Muscle layer of duodenum (tissue), 2 donors: Measurements from ENCODE around the gene FBXW4.

Source experiments
- H3K27ac ChIP-seq: one replicate; pipeline ENCODE4 v1.7.0; 2013; ENCODE audit warnings: mild to moderate bottlenecking, low read length
- H3K27me3 ChIP-seq: one replicate; pipeline ENCODE4 v1.7.0; 2013; ENCODE audit warnings: low read depth, mild to moderate bottlenecking, control low read depth, low read length
- H3K36me3 ChIP-seq, 2 donors: one replicate each; pipeline ENCODE4 v1.7.0; 2013; ENCODE audit warnings: low read length in 2 of 2, control low read depth in 1 of 2, mild to moderate bottlenecking in 1 of 2; ENCODE audit not compliant: insufficient read depth in 2 of 2, control insufficient read depth in 1 of 2
- H3K4me1 ChIP-seq, 2 donors: one replicate each; pipeline ENCODE4 v1.7.0; 2013; ENCODE audit warnings: low read length in 2 of 2, mild to moderate bottlenecking in 2 of 2, control low read depth in 1 of 2, moderate library complexity in 1 of 2; ENCODE audit not compliant: insufficient read depth in 2 of 2, control insufficient read depth in 1 of 2
- H3K4me3 ChIP-seq, 2 donors: one replicate each; pipeline ENCODE4 v1.7.0; 2013; ENCODE audit warnings: low read length in 2 of 2, low read depth in 1 of 2, mild to moderate bottlenecking in 1 of 2
- H3K9me3 ChIP-seq, 2 donors: one replicate each; pipeline ENCODE4 v1.7.0; 2013; ENCODE audit warnings: low read length in 2 of 2, control low read depth in 1 of 2, mild to moderate bottlenecking in 1 of 2; ENCODE audit not compliant: control insufficient read depth in 1 of 2
- donor health status: healthy.

The FBXW4 gene

GRCh38 chr10:101578192-101578591 lies 116.8 kb downstream of the FBXW4 start:
- Histone ChIP-seq H3K27ac (no peak overlapping the region), H3K9me3 (peaks cover under 1% of the 10 kb centered on the region in 2 donors), H3K4me3 (no peak overlapping the region), H3K36me3 (peaks cover 17 to 42% of the 10 kb centered on the region in 2 donors), H3K27me3 (no peaks in the 10 kb centered on the region), H3K4me1 (no peaks in the 10 kb centered on the region)

DNA sequence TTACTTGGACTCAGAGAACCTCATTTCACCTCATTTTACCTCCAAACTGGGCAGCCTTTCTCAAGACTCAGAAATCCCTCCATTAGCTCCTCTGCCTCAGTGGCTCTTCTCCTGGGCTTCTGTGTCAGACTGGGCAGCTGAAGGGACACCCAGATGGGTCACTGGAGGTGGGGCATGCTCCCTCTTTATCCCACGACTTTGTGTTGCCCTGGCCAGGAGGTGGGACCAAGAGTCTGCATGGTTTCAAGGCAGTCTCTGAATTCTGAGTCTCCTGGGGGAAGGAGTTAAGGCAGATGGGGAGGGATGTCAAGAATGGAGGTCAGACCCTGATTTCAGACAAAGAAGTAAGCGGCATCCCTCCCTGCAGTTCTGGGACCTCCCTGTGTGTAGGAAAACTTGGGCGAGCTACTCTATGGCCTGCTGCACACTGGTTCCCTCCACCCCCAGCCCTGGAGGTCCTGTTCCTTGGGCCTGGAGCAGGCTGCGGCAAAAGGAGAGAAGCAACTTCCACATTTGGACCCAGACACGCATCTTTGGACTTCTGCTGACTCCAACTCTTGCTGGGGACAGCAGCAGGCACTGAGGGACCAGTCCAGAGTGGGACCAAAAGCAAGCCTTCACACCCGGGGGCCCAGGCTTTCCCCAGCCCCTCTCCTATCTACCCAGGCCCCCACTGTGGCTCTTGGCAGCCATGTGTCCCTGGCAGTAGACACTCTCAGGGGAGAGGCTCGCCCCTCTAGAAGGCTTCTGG lies 117.7 kb downstream of the FBXW4 start:
- Histone ChIP-seq H3K9me3 (peaks cover 7% of the 10 kb centered on the region in 2 donors), H3K4me3 (no peak overlapping the region), H3K27ac (no peak overlapping the region), H3K27me3 (no peaks in the 10 kb centered on the region), H3K36me3 (peaks cover 10 to 38% of the 10 kb centered on the region in 2 donors), H3K4me1 (no peaks in the 10 kb centered on the region)

DNA sequence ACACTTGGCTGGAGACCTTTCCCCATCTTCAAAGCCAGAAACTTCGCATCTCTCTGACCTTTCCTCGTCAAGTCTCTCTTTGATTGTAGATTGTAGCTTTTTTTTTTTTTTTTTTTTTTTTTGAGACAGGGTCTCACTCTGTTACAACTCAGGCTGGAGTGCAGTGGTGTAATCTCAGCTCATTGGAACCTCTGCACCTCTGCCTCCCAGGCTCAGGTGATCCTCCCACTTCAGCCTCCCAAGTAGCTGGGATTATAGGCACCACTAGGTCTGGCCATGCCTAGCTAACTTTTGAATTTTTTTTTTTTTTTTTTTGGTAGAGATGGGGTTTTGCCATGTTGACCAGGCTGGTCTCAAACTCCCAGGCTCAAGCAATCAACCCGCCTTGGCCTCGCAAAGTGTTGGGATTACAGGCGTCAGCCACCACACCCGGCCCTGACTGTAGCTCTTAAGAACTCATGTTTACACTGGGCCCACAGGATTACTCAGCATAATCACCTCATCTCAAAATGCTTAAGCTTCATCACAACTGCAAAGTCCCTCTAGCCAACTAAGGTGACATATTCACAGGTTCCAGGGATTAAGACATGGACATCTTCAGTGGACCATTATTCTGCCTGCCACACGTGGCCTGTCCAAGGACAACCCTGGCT lies 118.6 kb downstream of the FBXW4 start:
- H3K27me3 ChIP-seq: no peaks in the 10 kb centered on the region
- H3K27ac ChIP-seq: no peak overlapping the region
- H3K36me3 ChIP-seq: peaks cover 7 to 38% of the 10 kb centered on the region in 2 donors
- peaks cover 7% of the 10 kb centered on the region in 2 donors for H3K9me3 ChIP-seq
- no peak overlapping the region for H3K4me3 ChIP-seq
- no peaks in the 10 kb centered on the region for H3K4me1 ChIP-seq

GRCh38 chr10:101575580-101576210 lies 119.3 kb downstream of the FBXW4 start:
- Histone ChIP-seq H3K4me3 (no peak overlapping the region), H3K4me1 (peaks cover 0 to 3% of the 10 kb centered on the region in 2 donors), H3K9me3 (peaks cover 7% of the 10 kb centered on the region in 2 donors), H3K27ac (no peak overlapping the region), H3K36me3 (peaks cover 5 to 34% of the 10 kb centered on the region in 2 donors), H3K27me3 (no peaks in the 10 kb centered on the region)

DNA sequence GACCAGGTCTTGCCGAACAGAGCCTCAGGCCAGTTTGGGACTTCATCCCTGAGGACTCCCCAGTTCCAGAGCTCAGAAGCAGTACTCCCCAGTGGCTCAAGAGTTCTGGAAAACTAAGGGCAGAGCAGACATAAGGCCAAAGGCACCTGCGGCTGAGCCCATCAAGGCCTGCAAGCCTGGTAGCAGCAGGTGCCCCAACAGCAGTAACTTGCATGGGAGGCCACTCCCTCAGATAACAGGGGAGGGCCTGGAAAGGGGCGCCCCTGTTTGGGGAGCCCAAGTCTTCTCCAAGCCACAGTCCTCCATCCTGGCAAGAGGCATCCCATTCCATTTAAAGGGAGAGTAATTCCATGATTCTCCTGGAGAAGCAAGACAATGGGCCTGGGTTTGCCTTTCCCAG lies 119.9 kb downstream of the FBXW4 start:
- Histone ChIP-seq H3K4me3 (no peak overlapping the region), H3K27ac (no peak overlapping the region), H3K27me3 (no peaks in the 10 kb centered on the region), H3K4me1 (peaks cover 0 to 8% of the 10 kb centered on the region in 2 donors), H3K36me3 (peaks cover 5 to 29% of the 10 kb centered on the region in 2 donors), H3K9me3 (peaks cover 7% of the 10 kb centered on the region in 2 donors)

GRCh38 chr10:101573885-101574753 lies 120.9 kb downstream of the FBXW4 start:
- no peak overlapping the region for H3K4me3 ChIP-seq
- H3K27ac ChIP-seq: no peak overlapping the region
- peaks cover 7% of the 10 kb centered on the region in 2 donors for H3K9me3 ChIP-seq
- H3K27me3 ChIP-seq: peaks cover 7% of the 10 kb centered on the region
- H3K4me1 ChIP-seq: peaks cover 0 to 18% of the 10 kb centered on the region in 2 donors
- peaks cover 0 to 19% of the 10 kb centered on the region in 2 donors for H3K36me3 ChIP-seq

DNA sequence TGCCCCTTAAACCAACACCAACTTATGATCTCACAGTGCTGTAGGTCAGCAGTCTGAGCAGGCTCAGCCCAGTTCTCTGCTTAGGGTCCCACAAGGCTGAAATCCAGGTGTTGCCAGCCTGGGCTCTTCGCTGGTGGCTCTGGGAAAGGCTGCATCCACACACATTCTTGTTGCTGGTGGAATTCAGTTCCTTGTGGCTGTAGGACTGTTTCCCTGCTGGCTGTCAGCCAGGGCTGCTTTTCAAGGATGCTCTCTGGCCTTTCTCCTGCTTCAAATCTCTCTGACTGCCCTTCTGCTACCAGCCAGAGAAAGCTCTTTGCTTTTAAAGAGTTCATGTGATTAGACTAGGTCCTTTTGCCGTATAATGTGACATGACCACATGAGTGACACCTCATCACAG lies 122.2 kb downstream of the FBXW4 start:
- Histone ChIP-seq H3K4me3 (no peak overlapping the region), H3K9me3 (peaks cover 7% of the 10 kb centered on the region in 2 donors), H3K4me1 (peaks cover 0 to 19% of the 10 kb centered on the region in 2 donors), H3K27ac (no peak overlapping the region), H3K27me3 (peaks cover 17% of the 10 kb centered on the region), H3K36me3 (peaks cover 0 to 7% of the 10 kb centered on the region in 2 donors)

DNA sequence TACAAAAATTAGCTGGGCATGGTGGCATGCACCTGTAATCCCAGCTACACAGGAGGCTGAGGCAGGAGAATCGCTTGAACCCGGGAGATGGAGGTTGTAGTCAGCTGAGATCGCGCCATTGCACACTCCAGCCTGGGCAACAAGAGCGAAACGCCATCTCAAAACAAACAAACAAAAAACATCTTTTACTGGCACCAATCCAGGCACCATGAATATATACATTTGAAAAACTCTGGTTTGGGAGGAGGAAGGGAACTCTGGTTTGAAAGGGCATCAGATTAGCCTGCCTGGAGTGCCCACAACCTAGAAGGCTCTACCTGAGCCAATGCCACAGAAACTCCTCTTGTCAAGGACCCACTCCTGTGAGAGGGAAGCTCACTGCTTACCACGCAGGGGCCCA lies 122.8 kb downstream of the FBXW4 start:
- Histone ChIP-seq H3K4me1 (peaks cover 0 to 19% of the 10 kb centered on the region in 2 donors), H3K36me3 (peaks cover 0 to under 1% of the 10 kb centered on the region in 2 donors), H3K27ac (no peak overlapping the region), H3K9me3 (peaks cover 7% of the 10 kb centered on the region in 2 donors), H3K27me3 (peaks cover 21% of the 10 kb centered on the region), H3K4me3 (no peak overlapping the region)

GRCh38 chr10:101571271-101571925 lies 123.6 kb downstream of the FBXW4 start:
- Histone ChIP-seq H3K4me3 (no peak overlapping the region), H3K9me3 (peaks cover 7% of the 10 kb centered on the region in 2 donors), H3K27ac (no peak overlapping the region), H3K27me3 (peaks cover 28% of the 10 kb centered on the region), H3K36me3 (no peaks in the 10 kb centered on the region), H3K4me1 (peaks cover 0 to 22% of the 10 kb centered on the region in 2 donors)

GRCh38 chr10:101570428-101571270 lies 124.3 kb downstream of the FBXW4 start:
- H3K27me3 ChIP-seq: peaks cover 35% of the 10 kb centered on the region
- H3K36me3 ChIP-seq: no peaks in the 10 kb centered on the region
- peaks cover 0 to 25% of the 10 kb centered on the region in 2 donors for H3K4me1 ChIP-seq
- peaks cover 7% of the 10 kb centered on the region in 2 donors for H3K9me3 ChIP-seq
- no peak overlapping the region for H3K27ac ChIP-seq
- peak overlapping the region; percentile 55 to 73 for H3K4me3 ChIP-seq
